ENCODE measurements around the gene NDUFV2. TPM values are rescaled to one million over a fixed set of nuclear protein-coding genes. Genes with fewer than 3 reads are reported as not detected.
A peak's percentile ranks its signal among the peaks of the same experiment; 100 is the strongest.
"Not testable (repeated sequence)": the region's sequence is repeated elsewhere in the genome, so short reads cannot be mapped to it uniquely, and the experiment has no call there.

The NDUFV2 gene
- total and polyA plus RNA-seq, 5 experiments from 2014 or later = 106 to 166 (median 149) TPM

GRCh38 chr18:9070212-9070611 lies 32.3 kb upstream of the NDUFV2 start:
- no peaks in the 10 kb centered on the region for H3K9me3 Mint-ChIP-seq
- peaks cover 0 to 2% (median 0%) of the 10 kb centered on the region in 5 donors for H3K27me3 Mint-ChIP-seq
- no peak for DNase-seq
- peaks cover 0 to 23% (median 8%) of the 10 kb centered on the region in 4 donors for H3K4me1 Mint-ChIP-seq
- no peaks in the 10 kb centered on the region for H3K36me3 Mint-ChIP-seq
- no peak overlapping the region for H3K27ac Mint-ChIP-seq
- POLR2A ChIA-PET = no interaction called here
- no peak for ATAC-seq
- H3K4me3 Mint-ChIP-seq = no peak overlapping the region

GRCh38 chr18:9079818-9080528 lies 22.5 kb upstream of the NDUFV2 start:
- Mint-ChIP-seq H3K27me3 (no peaks in the 10 kb centered on the region), H3K9me3 (no peaks in the 10 kb centered on the region), H3K27ac (peak overlapping the region in 4 of 10 donors; percentile 16 to 69 (median 54)), H3K4me3 (no peak overlapping the region), H3K36me3 (no peaks in the 10 kb centered on the region), H3K4me1 (peaks cover 19 to 25% (median 22%) of the 10 kb centered on the region in 4 donors)
- no peak for ATAC-seq
- POLR2A ChIA-PET = interaction anchor here (0.6 kb wide), 1 partner anchor 34 kb away, joined by 3 read pairs; no protein-coding TSS in a partner anchor
- no peak for DNase-seq

- Mint-ChIP-seq H3K27me3 (no peaks in the 10 kb centered on the region), H3K4me3 (no peak overlapping the region), H3K9me3 (no peaks in the 10 kb centered on the region), H3K27ac (peak overlapping the region in 1 of 10 donors; percentile 91), H3K36me3 (no peaks in the 10 kb centered on the region), H3K4me1 (peaks cover 14 to 28% (median 22%) of the 10 kb centered on the region in 4 donors)
- no peak for DNase-seq
- no peak for ATAC-seq
- POLR2A ChIA-PET = interaction anchor here (0.8 to 2.1 kb wide), 7 partner anchors 13 to 55 kb away, joined by 3 to 12 read pairs (median 5); partner anchors contain the start of genes ANKRD12 and NDUFV2
These were observed 20.6 kb upstream of the NDUFV2 start for GRCh38 chr18:9081940-9082339.

GRCh38 chr18:9082711-9083510 lies 19.6 kb upstream of the NDUFV2 start:
- Mint-ChIP-seq H3K9me3 (no peaks in the 10 kb centered on the region), H3K36me3 (no peaks in the 10 kb centered on the region), H3K4me3 (peak overlapping the region; percentile 9 to 74 (median 63)), H3K27me3 (no peaks in the 10 kb centered on the region), H3K27ac (peak overlapping the region; percentile 73 to 96 (median 92)), H3K4me1 (peaks cover 16 to 29% (median 23%) of the 10 kb centered on the region in 4 donors)
- DNase-seq (peak in 3 of 10 donors; percentile 14 to 38 (median 32)), ATAC-seq (peak; percentile 86 to 88)
- POLR2A ChIA-PET = interaction anchor here (0.6 to 2.1 kb wide), 10 partner anchors 9 to 146 kb away, joined by 3 to 12 read pairs (median 4); partner anchors contain the start of gene ANKRD12

GRCh38 chr18:9086015-9086414 lies 16.5 kb upstream of the NDUFV2 start:
- H3K36me3 Mint-ChIP-seq = no peaks in the 10 kb centered on the region
- H3K27me3 Mint-ChIP-seq = no peaks in the 10 kb centered on the region
- DNase-seq (no peak), ATAC-seq (no peak)
- no peaks in the 10 kb centered on the region for H3K9me3 Mint-ChIP-seq
- POLR2A ChIA-PET = interaction anchor here (1.1 to 1.4 kb wide), 3 partner anchors 16 to 31 kb away, joined by 3 to 6 read pairs (median 4); no protein-coding TSS in a partner anchor
- H3K4me1 Mint-ChIP-seq = peaks cover 16 to 50% (median 43%) of the 10 kb centered on the region in 4 donors
- no peak overlapping the region for H3K4me3 Mint-ChIP-seq
- peak overlapping the region in 2 of 10 donors; percentile 69 to 85 for H3K27ac Mint-ChIP-seq

GRCh38 chr18:9086624-9087023 lies 15.9 kb upstream of the NDUFV2 start:
- H3K4me1 Mint-ChIP-seq = peaks cover 17 to 53% (median 49%) of the 10 kb centered on the region in 4 donors
- H3K4me3 Mint-ChIP-seq = no peak overlapping the region

GRCh38 chr18:9087144-9087543 lies 15.4 kb upstream of the NDUFV2 start:
- DNase-seq (no peak), ATAC-seq (no peak)
- Mint-ChIP-seq H3K9me3 (no peaks in the 10 kb centered on the region), H3K27me3 (no peaks in the 10 kb centered on the region), H3K4me3 (no peak overlapping the region), H3K36me3 (no peaks in the 10 kb centered on the region), H3K4me1 (peaks cover 16 to 55% (median 48%) of the 10 kb centered on the region in 4 donors), H3K27ac (peak overlapping the region in 3 of 10 donors; percentile 36 to 71 (median 61))
- POLR2A ChIA-PET = no interaction called here

More at GRCh38 chr18:9086624-9087023, 15.9 kb upstream of the NDUFV2 start:
- DNase-seq = no peak
- H3K9me3 Mint-ChIP-seq = no peaks in the 10 kb centered on the region
- peak overlapping the region in 1 of 10 donors; percentile 85 for H3K27ac Mint-ChIP-seq
- POLR2A ChIA-PET = interaction anchor here (1.1 to 1.4 kb wide), 2 partner anchors 16 to 31 kb away, joined by 3 to 6 read pairs; no protein-coding TSS in a partner anchor
- no peaks in the 10 kb centered on the region for H3K36me3 Mint-ChIP-seq
- no peaks in the 10 kb centered on the region for H3K27me3 Mint-ChIP-seq
- no peak for ATAC-seq

- H3K9me3 Mint-ChIP-seq = no peaks in the 10 kb centered on the region
- peaks cover 8 to 55% (median 42%) of the 10 kb centered on the region in 4 donors for H3K4me1 Mint-ChIP-seq
- H3K36me3 Mint-ChIP-seq = no peaks in the 10 kb centered on the region
- no peak overlapping the region for H3K4me3 Mint-ChIP-seq
- no peaks in the 10 kb centered on the region for H3K27me3 Mint-ChIP-seq
- POLR2A ChIA-PET = interaction anchor here (4.8 kb wide), 1 partner anchor 14 kb away, joined by 21 read pairs; the partner anchor contains the start of gene NDUFV2
- ATAC-seq = no peak
- no peak for DNase-seq
- peak overlapping the region in 6 of 10 donors; percentile 5 to 89 (median 62) for H3K27ac Mint-ChIP-seq
These were observed 14.2 kb upstream of the NDUFV2 start for GRCh38 chr18:9088252-9088651.

- Mint-ChIP-seq H3K27ac (peak overlapping the region in 7 of 10 donors; percentile 56 to 89 (median 67)), H3K4me1 (peaks cover 8 to 53% (median 40%) of the 10 kb centered on the region in 4 donors)
- H3K36me3 Mint-ChIP-seq, DNase-seq, ATAC-seq, H3K4me3 Mint-ChIP-seq, H3K9me3 Mint-ChIP-seq, H3K27me3 Mint-ChIP-seq: not testable (repeated sequence)
- POLR2A ChIA-PET = interaction anchor here (4.8 kb wide), 1 partner anchor 14 kb away, joined by 21 read pairs; the partner anchor contains the start of gene NDUFV2
These were observed 13.8 kb upstream of the NDUFV2 start for GRCh38 chr18:9088727-9089126.

- Mint-ChIP-seq H3K9me3 (no peaks in the 10 kb centered on the region), H3K4me3 (peak overlapping the region in 9 of 10 donors; percentile 1 to 77 (median 66)), H3K27me3 (no peaks in the 10 kb centered on the region), H3K36me3 (no peaks in the 10 kb centered on the region), H3K4me1 (peaks cover 18 to 62% (median 52%) of the 10 kb centered on the region in 4 donors), H3K27ac (peak overlapping the region; percentile 80 to 98 (median 96))
- DNase-seq (no peak), ATAC-seq (no peak)
- POLR2A ChIA-PET = interaction anchor here (0.6 to 4.8 kb wide), 5 partner anchors 8 to 46 kb away, joined by 3 to 21 read pairs (median 4); partner anchors contain the start of genes ANKRD12 and NDUFV2
These were observed 11.9 kb upstream of the NDUFV2 start for GRCh38 chr18:9090578-9090977.

- no peaks in the 10 kb centered on the region for H3K27me3 Mint-ChIP-seq
- no peaks in the 10 kb centered on the region for H3K36me3 Mint-ChIP-seq
- no peaks in the 10 kb centered on the region for H3K9me3 Mint-ChIP-seq
- ATAC-seq (peak; percentile 81 to 84), DNase-seq (peak in 8 of 10 donors; percentile 10 to 77 (median 42))
- H3K4me3 Mint-ChIP-seq = peak overlapping the region in 9 of 10 donors; percentile 5 to 77 (median 66)
- peak overlapping the region; percentile 80 to 98 (median 96) for H3K27ac Mint-ChIP-seq
- H3K4me1 Mint-ChIP-seq = peaks cover 22 to 65% (median 57%) of the 10 kb centered on the region in 4 donors
- POLR2A ChIA-PET = interaction anchor here (0.6 to 4.8 kb wide), 3 partner anchors 12 to 46 kb away, joined by 3 to 21 read pairs (median 3); partner anchors contain the start of genes ANKRD12 and NDUFV2
These were observed 11.4 kb upstream of the NDUFV2 start for GRCh38 chr18:9091066-9091476.

- Mint-ChIP-seq H3K4me3 (peak overlapping the region in 1 of 10 donors; percentile 41), H3K27ac (peak overlapping the region in 9 of 10 donors; percentile 24 to 97 (median 63)), H3K36me3 (no peaks in the 10 kb centered on the region), H3K4me1 (peaks cover 21 to 68% (median 58%) of the 10 kb centered on the region in 4 donors), H3K9me3 (no peaks in the 10 kb centered on the region), H3K27me3 (no peaks in the 10 kb centered on the region)
- DNase-seq (no peak), ATAC-seq (no peak)
- POLR2A ChIA-PET = interaction anchor here (1.1 to 4.8 kb wide), 2 partner anchors 10 kb away, joined by 3 to 21 read pairs; partner anchors contain the start of gene NDUFV2
These were observed 9.8 kb upstream of the NDUFV2 start for GRCh38 chr18:9092665-9093064.

All from naive thymus-derived CD8-positive, alpha-beta T cell (primary cell).